CD4-positive, alpha-beta T cell treated with Interleukin-15 for 1 hour (primary cell): Measurements from ENCODE around the gene RXRA.
A peak's percentile ranks its signal among the peaks of the same experiment; 100 is the strongest.

ENCODE experiments used
- DNase-seq: peaks from one replicate; pipeline ENCODE4 v3.0.0-alpha.2; 2020

RXRA gene

DNA sequence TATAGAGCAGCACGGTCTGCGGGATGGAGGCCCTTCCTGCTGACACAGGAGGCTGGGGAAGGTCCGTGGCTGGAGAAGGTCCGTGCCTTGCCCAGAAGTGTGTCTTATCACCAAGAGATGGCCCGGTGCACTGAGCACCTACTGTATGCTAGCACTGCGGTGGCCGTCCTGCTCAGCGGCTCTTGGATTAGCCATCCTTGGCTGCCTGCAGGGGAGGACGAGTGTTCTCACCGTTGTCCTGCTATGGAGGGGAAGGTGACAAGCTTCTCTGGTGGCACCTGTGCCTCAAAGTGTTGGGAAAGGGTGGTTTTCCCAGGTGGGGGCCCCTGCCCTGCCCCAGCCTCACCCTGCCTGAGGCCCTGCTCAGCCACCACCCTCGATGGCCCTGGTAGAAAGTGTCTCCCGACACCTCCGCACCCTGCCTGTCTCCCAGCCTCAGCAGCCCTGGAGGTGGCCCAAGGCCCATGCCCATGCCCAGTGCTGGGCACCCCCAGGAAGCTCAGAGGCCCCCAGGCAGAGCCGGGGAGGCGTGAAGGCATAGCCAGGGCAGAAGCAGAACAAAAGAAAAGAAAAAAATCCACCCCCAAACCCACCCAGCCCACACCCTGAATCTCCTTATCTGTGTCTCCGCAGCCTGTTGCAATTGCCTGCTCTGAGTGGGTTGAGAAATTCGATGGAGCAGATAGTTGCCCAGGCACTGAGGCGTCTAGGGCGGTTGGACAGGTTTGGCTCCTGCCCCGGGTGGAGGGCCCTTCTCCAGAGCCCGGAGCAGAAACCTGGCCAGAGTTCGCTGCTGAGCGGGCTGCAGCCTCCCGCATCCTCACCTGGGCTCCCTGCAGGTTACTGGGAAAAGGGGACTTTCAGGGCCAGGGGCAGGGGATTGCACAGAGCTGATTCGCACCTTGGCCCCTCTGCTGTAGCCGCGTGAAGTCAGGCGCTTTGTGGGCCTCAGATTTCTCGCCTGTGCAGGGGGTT, 30.5 kb downstream of the RXRA start:
- no peak for DNase-seq

DNA sequence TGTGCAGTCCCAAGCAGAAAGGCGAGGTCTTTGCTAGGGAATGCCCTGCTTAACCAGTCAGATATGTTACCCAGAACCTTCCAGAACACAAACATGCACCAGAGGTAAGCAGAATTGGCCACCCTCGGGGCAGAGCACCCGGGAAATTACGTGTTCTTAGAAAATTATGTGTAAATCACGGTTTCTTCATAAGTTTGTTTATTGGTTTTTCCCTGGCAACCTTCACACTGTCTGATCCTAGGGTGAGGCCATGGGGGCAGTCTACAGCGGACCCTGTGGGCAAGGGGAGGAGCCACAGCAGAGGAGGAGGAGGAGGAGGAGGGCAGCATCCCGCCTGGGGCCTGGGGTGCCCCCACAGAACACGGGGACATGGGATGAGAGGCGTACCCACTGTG, 31.4 kb downstream of the RXRA start:
- DNase-seq = no peak

DNA sequence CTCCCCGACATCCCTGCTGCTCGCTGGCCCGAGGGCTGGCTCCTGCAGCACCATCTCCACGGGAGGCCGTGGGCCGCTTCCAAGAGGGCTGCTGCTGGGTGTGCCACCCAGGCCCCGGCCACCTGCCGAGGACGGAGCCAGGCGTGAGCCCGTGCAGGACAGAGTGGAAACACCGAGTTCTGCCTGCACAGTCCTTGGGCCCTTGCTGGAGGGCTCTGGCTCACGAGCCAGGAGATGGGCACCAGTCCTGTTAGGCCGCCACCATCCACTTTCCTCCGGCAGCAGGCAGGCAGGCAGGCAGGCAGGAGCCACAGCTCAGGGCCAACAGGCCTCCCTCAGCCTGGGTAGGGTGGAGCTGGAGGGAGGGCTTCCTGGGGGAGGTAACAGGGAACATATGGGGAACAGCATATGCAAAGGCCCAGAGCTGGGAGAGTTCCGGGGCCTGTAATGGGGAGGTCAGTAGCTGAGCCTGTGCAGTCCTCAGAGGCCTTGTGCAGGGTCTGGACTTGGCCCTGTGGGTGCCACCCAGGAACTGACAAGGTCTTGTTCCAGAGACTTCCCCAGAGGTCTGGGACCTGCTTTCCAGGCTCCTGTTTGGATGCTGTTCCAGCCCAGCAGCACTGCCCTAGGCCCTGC, 31.9 kb downstream of the RXRA start:
- DNase-seq = no peak

DNA sequence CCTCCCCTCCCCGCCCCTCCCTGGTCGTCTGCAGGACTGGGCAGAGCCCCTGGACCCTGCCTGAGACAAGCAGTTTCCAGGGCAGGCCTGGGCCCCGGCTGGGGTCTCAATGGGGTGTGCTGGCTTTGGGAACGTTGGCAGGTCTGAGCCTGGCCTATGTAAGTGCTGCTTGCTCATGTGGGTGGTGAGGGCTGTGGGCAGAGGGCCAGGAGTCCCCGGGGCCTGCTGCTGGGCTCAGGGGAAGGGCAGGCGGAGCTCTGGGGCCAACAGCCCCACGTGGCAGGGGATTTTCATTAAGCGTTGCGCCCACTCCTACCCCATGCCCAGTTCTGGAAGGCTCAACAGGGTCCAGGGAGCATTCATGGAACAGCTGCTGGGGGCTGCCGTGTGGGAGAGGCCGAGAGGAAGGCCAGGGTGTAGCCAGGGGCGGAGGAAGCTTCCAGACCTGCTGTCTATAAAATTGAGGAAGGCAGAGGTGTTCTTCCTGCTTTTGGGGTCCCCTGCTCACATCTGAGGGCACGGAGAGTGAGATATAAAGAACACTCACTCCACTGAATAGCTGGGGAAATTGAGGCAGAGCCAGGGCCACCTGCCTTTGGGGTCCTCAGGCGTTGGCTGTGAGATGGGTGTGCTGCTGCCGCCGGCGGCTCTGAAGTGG, 32.5 kb downstream of the RXRA start:
- no peak for DNase-seq

DNA sequence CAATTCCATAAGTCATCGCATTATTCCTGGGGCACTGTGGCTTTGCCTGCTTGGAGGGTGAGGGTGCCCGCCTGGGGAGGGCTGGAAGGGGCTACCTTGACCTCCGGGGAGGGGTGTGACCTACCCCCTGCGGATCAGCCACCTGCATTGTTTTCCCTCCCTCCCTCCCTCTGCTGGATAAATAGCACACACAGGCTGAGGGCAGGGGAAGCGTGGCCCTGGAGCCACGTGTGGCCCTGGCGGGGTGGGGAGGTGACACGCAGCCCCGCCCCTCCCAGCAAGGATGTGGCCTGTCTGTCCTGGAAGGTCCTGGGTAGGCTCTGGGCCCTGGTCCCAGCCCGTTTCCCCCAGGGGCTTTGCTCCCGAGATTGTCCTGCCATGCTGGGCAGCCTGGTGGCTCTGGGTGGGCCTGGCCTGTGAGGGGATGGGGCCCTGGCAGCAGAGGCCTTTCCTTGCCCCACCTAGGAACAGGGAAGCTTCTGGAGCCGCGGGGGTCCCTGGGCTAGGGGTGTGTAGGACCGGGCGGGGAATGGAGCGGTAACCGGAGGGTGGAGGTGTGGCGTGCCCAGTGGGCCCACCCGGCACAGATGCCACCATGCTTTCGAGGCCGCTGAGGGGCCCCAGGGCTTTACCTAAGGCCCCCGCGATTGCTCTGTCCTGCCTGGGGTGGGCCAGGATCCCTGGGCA, 33.4 kb downstream of the RXRA start:
- no peak for DNase-seq

GRCh38 chr9:134360180-134360759, 34.0 kb downstream of the RXRA start:
- peak; percentile 31 for DNase-seq

DNA sequence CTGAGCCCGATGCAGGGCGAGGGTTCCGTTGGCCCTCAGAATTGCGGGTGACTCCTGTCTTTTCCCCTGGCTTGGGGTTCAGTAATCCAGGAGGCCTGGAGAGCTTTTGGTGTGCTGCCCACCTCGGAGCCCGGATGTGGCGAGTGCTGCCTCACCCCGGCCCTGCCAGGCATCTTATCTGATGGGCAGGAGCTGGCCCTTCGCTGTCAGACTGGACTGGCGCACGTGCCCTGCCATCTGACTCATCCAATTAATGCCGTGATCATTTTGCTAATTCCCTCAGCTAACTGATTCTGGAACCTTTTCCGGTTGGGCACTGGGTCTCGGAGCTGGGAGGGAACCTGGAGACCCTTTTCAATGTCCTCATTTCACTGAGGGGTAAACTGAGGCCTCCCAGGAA, 34.6 kb downstream of the RXRA start:
- no peak for DNase-seq

DNA sequence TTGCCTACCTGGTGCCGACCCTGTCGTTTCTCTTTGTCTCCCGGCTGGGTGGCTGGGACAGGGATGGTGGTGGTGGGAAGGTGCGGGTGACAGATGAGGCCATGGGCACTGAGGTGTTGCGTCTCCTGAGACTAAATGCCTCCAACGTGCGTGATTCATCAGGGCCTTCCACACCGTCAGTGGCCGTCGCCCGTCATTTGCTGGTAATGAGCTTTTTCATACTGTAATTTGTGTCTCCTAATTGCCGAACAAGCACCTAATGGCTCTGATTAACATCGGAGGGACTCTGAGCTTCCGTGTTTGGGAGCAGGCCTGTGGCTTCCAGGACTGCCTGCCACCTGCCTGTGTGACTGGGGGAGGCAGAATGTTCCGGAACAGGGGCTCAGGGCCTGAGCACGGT, 35.2 kb downstream of the RXRA start:
- DNase-seq = no peak

- no peak for DNase-seq
Measured at GRCh38 chr9:134361843-134362414, 35.7 kb downstream of the RXRA start.

DNA sequence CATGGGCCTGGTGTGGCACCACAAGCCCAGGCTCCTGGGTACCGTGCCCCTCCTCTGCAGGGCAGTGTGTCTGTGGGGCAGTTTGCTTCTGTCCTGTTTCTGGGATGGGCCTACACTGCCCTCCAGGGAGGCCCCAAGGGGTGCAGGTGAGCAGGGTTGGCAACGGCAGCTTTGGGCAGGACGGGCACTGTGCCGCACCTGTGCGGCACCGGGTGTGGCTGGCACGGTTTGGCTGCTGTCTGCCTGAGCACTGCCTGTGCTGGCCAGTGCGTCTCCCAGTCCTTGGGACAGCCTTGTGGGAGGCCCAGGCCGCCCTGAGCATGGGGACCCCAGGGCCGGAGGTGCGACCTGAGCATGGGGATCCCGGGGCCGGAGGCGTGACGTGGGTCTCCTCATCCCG, 37.2 kb downstream of the RXRA start:
- no peak for DNase-seq

- no peak for DNase-seq
Measured at GRCh38 chr9:134364391-134365114, 38.3 kb downstream of the RXRA start.

DNA sequence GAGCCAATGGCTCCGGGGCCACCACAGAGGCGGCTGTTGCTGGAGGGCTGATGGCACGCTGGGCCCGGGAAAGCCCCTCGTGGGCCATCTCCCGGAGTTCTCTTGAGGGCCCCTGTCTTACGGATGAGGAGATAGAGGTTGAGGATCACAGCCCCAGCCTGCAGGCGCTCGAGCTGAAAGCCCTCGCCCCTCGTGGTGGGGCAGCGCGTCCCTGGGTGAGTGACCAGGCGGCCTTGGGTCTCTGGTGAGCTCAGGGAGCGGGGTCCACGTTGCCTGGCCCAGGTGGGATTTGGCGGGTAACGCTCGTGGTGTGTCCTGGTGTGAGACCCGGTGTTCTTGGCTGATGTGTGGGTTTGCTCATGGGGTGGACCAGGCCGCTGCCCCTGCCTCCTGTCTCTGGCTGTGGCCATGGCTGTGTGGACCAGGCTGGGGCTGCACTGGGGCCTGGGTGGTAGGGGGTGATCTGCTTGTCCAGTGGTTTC, 38.9 kb downstream of the RXRA start:
- no peak for DNase-seq

DNA sequence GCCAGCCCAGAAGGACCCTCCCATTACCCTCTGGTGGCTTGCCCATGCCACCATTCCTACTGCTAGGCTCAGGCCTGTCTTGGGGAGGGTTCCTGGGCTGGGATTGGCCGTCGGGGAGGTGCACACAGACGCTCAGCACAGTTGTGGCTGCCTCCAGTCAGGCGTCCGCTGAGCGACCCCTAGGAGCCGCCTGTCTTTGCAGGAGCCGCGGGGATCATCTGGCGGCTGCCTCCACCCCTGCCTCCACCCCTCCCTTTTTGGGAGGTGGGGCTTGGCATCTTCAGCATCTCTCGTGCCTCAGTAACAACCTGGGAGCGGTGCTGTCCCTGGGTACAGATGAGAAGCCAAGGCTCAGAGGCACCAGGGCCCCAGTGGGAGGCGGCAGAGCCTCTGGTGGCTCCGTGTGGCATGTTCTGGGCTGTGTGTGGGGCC, 39.6 kb downstream of the RXRA start:
- no peak for DNase-seq

DNA sequence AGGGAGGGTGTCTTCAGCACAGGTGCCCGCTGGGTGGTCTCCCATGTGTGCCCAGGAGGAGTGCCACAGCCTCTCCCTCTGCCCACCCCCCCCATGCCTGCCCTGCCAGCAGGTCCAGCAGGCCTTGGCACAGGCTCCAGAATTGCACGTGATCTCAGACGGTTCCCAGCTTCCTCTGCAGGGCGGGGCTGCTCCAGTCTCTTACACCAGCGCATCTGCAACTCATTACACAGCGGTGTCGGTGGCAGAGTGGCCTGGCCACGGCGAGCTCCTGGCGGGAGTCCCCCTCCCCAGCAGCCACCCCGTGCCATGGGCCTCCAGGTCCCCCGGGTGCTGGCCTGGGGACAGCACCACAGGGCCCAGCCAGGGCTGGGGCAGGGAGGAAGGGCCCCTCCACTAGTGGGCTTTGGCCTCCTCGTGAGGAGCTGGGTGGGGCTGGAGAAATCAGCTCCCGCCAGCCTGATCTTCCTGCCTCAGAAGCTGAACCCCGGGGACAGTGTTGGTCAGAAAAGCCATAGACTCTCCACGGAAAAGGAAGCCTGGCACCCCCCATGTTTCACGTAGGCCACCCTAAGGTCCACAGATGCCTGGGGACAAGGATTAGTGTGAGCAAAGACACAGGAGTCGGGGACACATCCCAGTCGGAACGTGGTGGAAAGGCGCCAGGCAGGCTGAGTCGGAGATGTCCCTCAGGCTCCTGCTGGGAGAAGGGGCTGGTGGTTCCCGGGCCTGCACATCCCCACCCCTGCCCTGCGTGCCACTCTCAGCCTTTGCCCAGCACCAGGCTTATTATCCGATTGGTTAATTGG, 40.2 kb downstream of the RXRA start:
- DNase-seq = peak; percentile 71

- no peak for DNase-seq
Measured at GRCh38 chr9:134367061-134367460, 40.8 kb downstream of the RXRA start.

DNA sequence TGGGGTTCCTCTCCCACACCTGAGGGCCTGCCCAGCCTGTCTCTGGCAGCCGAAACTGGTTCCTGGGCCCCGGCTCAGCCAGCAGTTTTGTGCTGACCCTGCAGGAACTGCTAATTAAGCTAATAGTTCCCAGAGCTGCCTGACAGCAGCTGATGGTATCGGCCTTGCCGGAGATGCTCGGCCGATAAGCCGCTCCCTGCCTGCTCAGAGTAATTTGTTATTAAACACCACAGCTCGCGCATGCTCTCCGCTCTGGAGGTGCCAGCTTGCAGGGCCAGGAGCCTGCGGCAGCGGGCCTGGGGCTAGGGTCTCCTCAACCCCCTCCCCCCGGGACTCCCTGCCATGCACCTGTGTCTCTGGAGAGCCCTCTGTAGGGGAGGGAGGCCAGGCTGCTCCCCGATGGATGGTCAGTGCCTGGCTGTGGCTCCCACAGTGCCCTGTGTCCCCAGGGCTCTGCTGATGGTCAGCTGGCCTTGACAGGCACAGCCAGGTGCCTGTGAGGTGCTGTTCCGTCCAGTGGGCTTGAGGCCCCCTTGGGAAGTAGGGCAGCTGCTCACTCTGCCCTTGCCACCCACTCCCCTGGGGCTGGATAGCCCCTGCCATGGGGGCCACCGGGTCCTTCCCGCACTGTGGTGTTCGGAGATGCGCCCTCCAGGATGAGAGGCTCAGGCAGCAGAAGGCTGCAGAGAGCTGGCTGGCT, 41.7 kb downstream of the RXRA start:
- no peak for DNase-seq

GRCh38 chr9:134368571-134368970, 42.3 kb downstream of the RXRA start:
- no peak for DNase-seq

- no peak for DNase-seq
Measured at GRCh38 chr9:134369416-134370212, 43.4 kb downstream of the RXRA start.

GRCh38 chr9:134370213-134370492, 43.9 kb downstream of the RXRA start:
- DNase-seq = no peak
